HepG2 (cell line): ENCODE measurements around the gene FMNL2. TPM values are rescaled to one million over a fixed set of nuclear protein-coding genes. Genes with fewer than 3 reads are reported as not detected.

Experiments
- ATAC-seq: fragments of 200-7000 bp; cut with Tn5 transposase; 3 replicates; pipeline ENCODE4 v1.9.1; 2020; ENCODE audit warnings: mild to moderate bottlenecking, moderate library complexity
- BruUV-seq: library from RNA; stranded (reverse); fragments of 400-500 nt; replicated peaks from 2 replicates; lab custom pipeline; 2021; lab: Mats Ljungman, UMichigan
- CTCF ChIA-PET: fragments of 300-600 bp; formaldehyde crosslinking; extraction: SDS; loops from one replicate; lab custom pipeline; 2021; ENCODE audit warnings: low total read pairs, inconsistent platforms, low intra/inter-chr PET ratio; lab: Yijun Ruan, JAX
- POLR2A ChIA-PET: fragments of 350-600 bp; sonication (Branson Sonifier 250); formaldehyde crosslinking; loops from one replicate; lab custom pipeline; 2020; ENCODE audit warnings: antibody characterized with exemption, inconsistent platforms; lab: Yijun Ruan, JAX
- DNase-seq: peaks from one replicate; pipeline ENCODE4 v3.0.0-alpha.2; 2015; ENCODE audit warnings: low spot score
- FAIRE-seq: peaks from 3 replicates; lab custom pipeline; 2011; peaks lifted over from hg19 to GRCh38; lab: Jason Lieb, UNC
- H2AFZ ChIP-seq: one replicate; pipeline ENCODE4 v1.6.1; 2011; ENCODE audit warnings: low read length, inconsistent platforms
- H3K27ac ChIP-seq: fragments of 300-600 bp; 3 replicates; pipeline ENCODE4 v1.8.0; 2011; ENCODE audit warnings: mixed run types, mild to moderate bottlenecking, mixed read lengths, low read length, inconsistent platforms; ENCODE audit not compliant: insufficient read depth; ENCODE audit errors: extremely low read length
- H3K27me3 ChIP-seq, 2 experiments: fragments of 200-600 bp in 1 of 2; 2 replicates in 1 of 2; 3 replicates in 1 of 2; pipeline versions ENCODE4 v1.6.0 to v1.8.0; 2011; ENCODE audit warnings: low read length in 2 of 2, mild to moderate bottlenecking in 2 of 2, moderate library complexity in 2 of 2, inconsistent platforms in 1 of 2; ENCODE audit not compliant: insufficient read depth in 2 of 2, control insufficient read depth in 1 of 2
- H3K36me3 ChIP-seq, 2 experiments: fragments of 200-600 bp in 1 of 2; replicated peaks in 1 of 2; 2 replicates in 1 of 2; 3 replicates in 1 of 2; pipeline versions ENCODE4 v1.5.1 to v1.8.0; 2011; ENCODE audit warnings: low read length in 2 of 2, inconsistent platforms in 1 of 2; ENCODE audit not compliant: insufficient read depth in 2 of 2, control insufficient read depth in 1 of 2
- H3K4me1 ChIP-seq: 2 replicates; pipeline ENCODE4 v1.5.1; 2012; ENCODE audit warnings: low read length, inconsistent platforms; ENCODE audit not compliant: insufficient read depth
- H3K4me2 ChIP-seq: 2 replicates; pipeline ENCODE4 v1.6.0; 2011; ENCODE audit warnings: low read depth, low read length, inconsistent platforms
- H3K4me3 ChIP-seq, 3 experiments: fragments of 200-600 bp in 1 of 3; sonication (generic), shearing (Covaris generic) in 1 of 3; replicated peaks in 1 of 3; 2 replicates each; pipeline ENCODE4 v1.5.1; 2011 to 2016; ENCODE audit warnings: low read length in 3 of 3, inconsistent platforms in 2 of 3, low read depth in 2 of 3, mild to moderate bottlenecking in 2 of 3, control low read depth in 1 of 3, mixed read lengths in 1 of 3; ENCODE audit not compliant: insufficient read depth in 1 of 3
- H3K79me2 ChIP-seq: one replicate; pipeline ENCODE4 v1.6.1; 2011; ENCODE audit warnings: low read length, inconsistent platforms; ENCODE audit not compliant: insufficient read depth
- H3K9ac ChIP-seq: 2 replicates; pipeline ENCODE4 v1.6.0; 2011; ENCODE audit warnings: mild to moderate bottlenecking, low read depth, low read length, inconsistent platforms; ENCODE audit not compliant: insufficient read depth
- H3K9me3 ChIP-seq: 2 replicates; pipeline ENCODE4 v1.5.1; 2012; ENCODE audit warnings: mild to moderate bottlenecking, low read length
- H4K20me1 ChIP-seq: 2 replicates; pipeline ENCODE4 v1.6.0; 2011; ENCODE audit warnings: inconsistent platforms, mild to moderate bottlenecking, low read length, moderate library complexity; ENCODE audit not compliant: insufficient read depth
- ATF7-NPFF ChIP-seq: sonication (generic); formaldehyde crosslinking; IDR thresholded peaks from 2 replicates; pipeline ENCODE4 v1.8.1; 2023; ENCODE audit warnings: mild to moderate bottlenecking, low read depth, missing genetic modification reagents, moderate library complexity
- BRD4 ChIP-seq: sonication (generic); formaldehyde crosslinking; IDR thresholded peaks from 2 replicates; pipeline ENCODE4 v1.4.0; 2020; ENCODE audit warnings: missing genetic modification reagents
- FOXP1 ChIP-seq, 2 experiments: fragments of 450-650 bp in 1 of 2; IDR thresholded peaks; 2 replicates each; pipeline ENCODE4 v1.6.1; 2017 to 2018; ENCODE audit warnings: antibody characterized with exemption in 1 of 2
- KDM3A ChIP-seq: IDR thresholded peaks from 2 replicates; pipeline ENCODE4 v1.6.1; 2018; ENCODE audit warnings: low read depth, missing compliant biosample characterization
- NFE2L1 ChIP-seq: sonication (generic); formaldehyde crosslinking; IDR thresholded peaks from 2 replicates; pipeline ENCODE4 v1.4.0; 2020; ENCODE audit warnings: missing genetic modification reagents, mild to moderate bottlenecking, borderline replicate concordance
- SCMH1 ChIP-seq: sonication (generic); formaldehyde crosslinking; IDR thresholded peaks from 2 replicates; pipeline ENCODE4 v1.9.0; 2021; ENCODE audit warnings: missing genetic modification reagents, mild to moderate bottlenecking, borderline replicate concordance
- SP4 ChIP-seq: sonication (generic); formaldehyde crosslinking; IDR thresholded peaks from 2 replicates; pipeline ENCODE4 v1.8.1; 2023; ENCODE audit warnings: mild to moderate bottlenecking, missing genetic modification reagents
- TOE1 ChIP-seq: sonication (generic); formaldehyde crosslinking; IDR thresholded peaks from 2 replicates; pipeline ENCODE4 v1.4.0; 2020; ENCODE audit warnings: mild to moderate bottlenecking, missing genetic modification reagents
- ZNF639 ChIP-seq: conservative IDR thresholded peaks from 2 replicates; pipeline ENCODE4 v1.6.1; 2018; ENCODE audit warnings: missing genetic modification reagents
- ZNF7 ChIP-seq: IDR thresholded peaks from 2 replicates; pipeline ENCODE4 v1.6.1; 2016; ENCODE audit warnings: missing biosample characterization, missing genetic modification reagents
- WGBS: methylation state at CpG from one replicate; pipeline ENCODE4 v1.1.6; 2017; ENCODE audit warnings: low lambda C conversion rate; 5-methylcytosine and 5-hydroxymethylcytosine counted together
- in situ Hi-C: cut with HindIII; loops from 2 replicates; pipeline ENCODE4 v1.10.0; 2017; ENCODE audit warnings: low pct_unique_long_range_greater_than_20kb; ENCODE audit not compliant: extremely low pct_ligation_motif_present
- intact Hi-C: fragments of 100-400 bp; cut with micrococcal nuclease; formaldehyde crosslinking; loops from one replicate; pipeline ENCODE4 v1.10.0; 2022; ENCODE audit not compliant: unreplicated experiment
- polyA plus RNA-seq, 8 experiments: library from polyadenylated mRNA; depleted of rRNA in 3 of 8; stranded (reverse) in 7 of 8; unstranded in 1 of 8; fragments of >200 nt; fragmentation: Illumina TruSeq in 4 of 8; extraction: Trizol in 4 of 8; gene quantifications; 2 replicates each; pipeline versions ENCODE4 v1.2.1 to v1.2.3, GENCODE V29; 2011 to 2016; ENCODE audit warnings: low read depth in 4 of 8, missing spikeins in 1 of 8, mixed read lengths in 1 of 8; ENCODE audit not compliant: insufficient read depth in 1 of 8
- total RNA-seq, 5 experiments: library from RNA; depleted of rRNA; stranded (reverse); fragments of >200 nt; fragmentation: Illumina TruSeq; extraction: Trizol; gene quantifications; 2 replicates each; pipeline ENCODE4 v1.2.3, GENCODE V29; 2016; ENCODE audit warnings: low read depth in 1 of 5
- TF ChIP-seq, protein P1 (sequence below): sonication (generic); formaldehyde crosslinking; IDR thresholded peaks from 2 replicates; pipeline ENCODE4 v1.4.0; 2020; ENCODE audit warnings: missing genetic modification reagents, borderline replicate concordance

Gene FMNL2
- total and polyA plus RNA-seq, 2 of the 13 experiments (the other 11 are each of a cell fraction or from before 2014, with no cell fraction given), result 66.5 to 67.7 TPM

- DNase-seq (no peak), FAIRE-seq (no peak), ATAC-seq (no peak)
- Histone ChIP-seq H3K4me1 (peaks cover 59% of the 10 kb centered on the region), H3K4me2 (no peak overlapping the region), H2AFZ (no peak overlapping the region), H4K20me1 (no peaks in the 10 kb centered on the region), H3K9ac (no peak overlapping the region), H3K9me3 (no peaks in the 10 kb centered on the region), H3K36me3 (no peaks in the 10 kb centered on the region), H3K79me2 (peaks cover 97% of the 10 kb centered on the region), H3K27ac (no peak overlapping the region), H3K4me3 (no peak overlapping the region), H3K27me3 (no peaks in the 10 kb centered on the region)
- BruUV-seq, result no TSS peak
- 97% methylated on average over 14 of the region's 14 CpGs for WGBS
- intact Hi-C loops, result no loop called here
- TF ChIP-seq NFE2L1 (CRISPR knock-in tag), result no peak
- TF ChIP-seq FOXP1 (IDR thresholded peaks at IDR 0.05), result no peak
- TF ChIP-seq FOXP1 (CRISPR knock-in tag; IDR thresholded peaks at IDR 0.05), result no peak
- no peak for TF ChIP-seq BRD4 (CRISPR knock-in tag)
- no peak for TF ChIP-seq ATF7-NPFF (CRISPR knock-in tag)
- no peak for TF ChIP-seq SCMH1
- TF ChIP-seq SP4, result no peak
- no peak for TF ChIP-seq ZNF7
- no peak for TF ChIP-seq TOE1 (CRISPR knock-in tag)
- TF ChIP-seq KDM3A, result no peak
- TF ChIP-seq, protein P1, sequence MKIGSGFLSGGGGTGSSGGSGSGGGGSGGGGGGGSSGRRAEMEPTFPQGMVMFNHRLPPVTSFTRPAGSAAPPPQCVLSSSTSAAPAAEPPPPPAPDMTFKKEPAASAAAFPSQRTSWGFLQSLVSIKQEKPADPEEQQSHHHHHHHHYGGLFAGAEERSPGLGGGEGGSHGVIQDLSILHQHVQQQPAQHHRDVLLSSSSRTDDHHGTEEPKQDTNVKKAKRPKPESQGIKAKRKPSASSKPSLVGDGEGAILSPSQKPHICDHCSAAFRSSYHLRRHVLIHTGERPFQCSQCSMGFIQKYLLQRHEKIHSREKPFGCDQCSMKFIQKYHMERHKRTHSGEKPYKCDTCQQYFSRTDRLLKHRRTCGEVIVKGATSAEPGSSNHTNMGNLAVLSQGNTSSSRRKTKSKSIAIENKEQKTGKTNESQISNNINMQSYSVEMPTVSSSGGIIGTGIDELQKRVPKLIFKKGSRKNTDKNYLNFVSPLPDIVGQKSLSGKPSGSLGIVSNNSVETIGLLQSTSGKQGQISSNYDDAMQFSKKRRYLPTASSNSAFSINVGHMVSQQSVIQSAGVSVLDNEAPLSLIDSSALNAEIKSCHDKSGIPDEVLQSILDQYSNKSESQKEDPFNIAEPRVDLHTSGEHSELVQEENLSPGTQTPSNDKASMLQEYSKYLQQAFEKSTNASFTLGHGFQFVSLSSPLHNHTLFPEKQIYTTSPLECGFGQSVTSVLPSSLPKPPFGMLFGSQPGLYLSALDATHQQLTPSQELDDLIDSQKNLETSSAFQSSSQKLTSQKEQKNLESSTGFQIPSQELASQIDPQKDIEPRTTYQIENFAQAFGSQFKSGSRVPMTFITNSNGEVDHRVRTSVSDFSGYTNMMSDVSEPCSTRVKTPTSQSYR (CRISPR knock-in tag), result no peak
- no peak for TF ChIP-seq ZNF639 (CRISPR knock-in tag)
- CTCF ChIA-PET, result no interaction called here
- in situ Hi-C loops, result no loop called here
- POLR2A ChIA-PET, result no interaction called here
Measured at GRCh38 chr2:152499896-152500735, 165.1 kb downstream of the FMNL2 start.
